Measurements from ENCODE around the gene VSIG10L. TPM values are rescaled to one million over a fixed set of nuclear protein-coding genes. Genes with fewer than 3 reads are reported as not detected.

VSIG10L gene
- total RNA-seq, 2 donors from 2014 or later: 1.1 to 2.1 TPM

DNA sequence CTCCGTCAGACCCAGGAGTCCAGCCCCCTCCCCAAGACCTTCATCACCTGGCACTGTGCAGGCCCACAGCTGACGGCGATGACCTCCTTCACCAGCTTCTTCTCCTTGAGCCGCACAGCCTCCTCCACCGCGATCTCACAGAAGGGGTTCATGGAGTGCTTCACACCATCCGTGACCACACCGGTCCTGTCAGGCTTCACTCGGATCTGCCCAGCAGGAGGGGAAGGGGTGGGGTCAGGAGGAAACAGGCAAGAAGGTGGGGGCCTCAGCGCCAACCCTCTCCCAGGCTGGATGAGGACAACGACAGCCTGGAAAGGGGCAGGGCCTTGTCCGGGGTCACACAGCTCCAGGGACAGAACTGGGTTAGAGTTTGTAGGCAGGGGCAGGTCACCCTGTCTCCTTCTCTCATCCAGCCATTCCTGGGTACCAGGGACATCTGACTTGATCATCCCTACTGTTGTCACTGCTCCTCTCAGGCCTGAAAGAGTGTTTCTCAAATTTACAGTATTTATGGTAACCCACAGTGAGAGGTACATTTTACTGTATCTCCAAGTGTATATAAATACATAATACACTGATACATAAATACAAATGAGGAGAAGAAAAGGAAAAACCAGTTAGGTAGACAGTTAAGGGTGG, 12.3 kb upstream of the VSIG10L start:
- no peaks in the 10 kb centered on the region for H3K4me1 ChIP-seq
- no peak overlapping the region for H3K27ac ChIP-seq
- no peak overlapping the region for H3K9ac ChIP-seq (ENCODE audit: low read depth in 2 of 2, low read length in 2 of 2)
- intact Hi-C loops (cut with DNase I): no loop called here
- peaks cover 4% of the 10 kb centered on the region for H3K36me3 ChIP-seq
- no peaks in the 10 kb centered on the region for H3K9me3 ChIP-seq
- no peaks in the 10 kb centered on the region for H3K27me3 ChIP-seq
- no peak for DNase-seq
- H3K4me3 ChIP-seq: no peak overlapping the region
- TF ChIP-seq, protein P1, sequence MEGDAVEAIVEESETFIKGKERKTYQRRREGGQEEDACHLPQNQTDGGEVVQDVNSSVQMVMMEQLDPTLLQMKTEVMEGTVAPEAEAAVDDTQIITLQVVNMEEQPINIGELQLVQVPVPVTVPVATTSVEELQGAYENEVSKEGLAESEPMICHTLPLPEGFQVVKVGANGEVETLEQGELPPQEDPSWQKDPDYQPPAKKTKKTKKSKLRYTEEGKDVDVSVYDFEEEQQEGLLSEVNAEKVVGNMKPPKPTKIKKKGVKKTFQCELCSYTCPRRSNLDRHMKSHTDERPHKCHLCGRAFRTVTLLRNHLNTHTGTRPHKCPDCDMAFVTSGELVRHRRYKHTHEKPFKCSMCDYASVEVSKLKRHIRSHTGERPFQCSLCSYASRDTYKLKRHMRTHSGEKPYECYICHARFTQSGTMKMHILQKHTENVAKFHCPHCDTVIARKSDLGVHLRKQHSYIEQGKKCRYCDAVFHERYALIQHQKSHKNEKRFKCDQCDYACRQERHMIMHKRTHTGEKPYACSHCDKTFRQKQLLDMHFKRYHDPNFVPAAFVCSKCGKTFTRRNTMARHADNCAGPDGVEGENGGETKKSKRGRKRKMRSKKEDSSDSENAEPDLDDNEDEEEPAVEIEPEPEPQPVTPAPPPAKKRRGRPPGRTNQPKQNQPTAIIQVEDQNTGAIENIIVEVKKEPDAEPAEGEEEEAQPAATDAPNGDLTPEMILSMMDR (IDR thresholded peaks at IDR 0.05): no peak

DNA sequence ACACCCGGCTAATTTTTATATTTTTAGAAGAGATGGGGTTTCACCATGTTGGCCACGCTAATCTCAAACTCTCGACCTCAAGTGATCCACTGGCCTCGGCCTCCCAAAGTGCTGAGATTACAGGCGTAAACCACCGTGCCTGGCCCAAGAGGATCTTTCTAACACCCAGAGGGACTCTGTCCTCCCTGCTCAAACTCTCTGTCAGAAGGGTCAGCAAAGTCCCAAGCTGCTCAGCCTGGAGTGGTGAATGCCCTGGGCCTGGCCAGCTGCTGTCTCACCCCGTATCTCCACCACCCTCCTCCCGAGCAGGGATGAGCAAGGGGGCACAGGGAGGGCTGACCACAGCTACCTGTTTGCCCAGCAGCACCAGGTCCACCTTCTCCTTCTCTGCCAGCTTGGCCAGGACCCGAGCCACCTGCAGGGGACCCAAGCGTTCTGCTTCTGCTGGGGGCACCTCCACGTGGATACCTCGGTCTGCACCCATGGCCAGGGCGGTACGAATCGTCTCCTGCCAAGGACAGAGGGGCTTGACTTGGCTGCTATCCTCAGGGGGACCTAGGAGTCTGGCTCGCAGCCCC, 10.9 kb upstream of the VSIG10L start:
- intact Hi-C loops (cut with DNase I): no loop called here
- TF ChIP-seq, protein P1 (IDR thresholded peaks at IDR 0.05): no peak
- H3K4me3 ChIP-seq: no peak overlapping the region
- H3K9ac ChIP-seq (ENCODE audit: low read depth in 2 of 2, low read length in 2 of 2): no peak overlapping the region
- peaks cover 4% of the 10 kb centered on the region for H3K36me3 ChIP-seq
- no peaks in the 10 kb centered on the region for H3K4me1 ChIP-seq
- no peaks in the 10 kb centered on the region for H3K27me3 ChIP-seq
- DNase-seq: no peak
- no peaks in the 10 kb centered on the region for H3K9me3 ChIP-seq
- H3K27ac ChIP-seq: no peak overlapping the region

GRCh38 chr19:51351266-51351990, 9.5 kb upstream of the VSIG10L start:
- intact Hi-C loops (cut with DNase I): no loop called here
- H3K4me3 ChIP-seq: no peak overlapping the region
- no peaks in the 10 kb centered on the region for H3K9me3 ChIP-seq
- TF ChIP-seq, protein P1 (IDR thresholded peaks at IDR 0.05): no peak
- H3K9ac ChIP-seq (ENCODE audit: low read depth in 2 of 2, low read length in 2 of 2): no peak overlapping the region
- DNase-seq: no peak
- H3K4me1 ChIP-seq: no peaks in the 10 kb centered on the region
- H3K27ac ChIP-seq: no peak overlapping the region
- peaks cover 4% of the 10 kb centered on the region for H3K36me3 ChIP-seq
- H3K27me3 ChIP-seq: no peaks in the 10 kb centered on the region

DNA sequence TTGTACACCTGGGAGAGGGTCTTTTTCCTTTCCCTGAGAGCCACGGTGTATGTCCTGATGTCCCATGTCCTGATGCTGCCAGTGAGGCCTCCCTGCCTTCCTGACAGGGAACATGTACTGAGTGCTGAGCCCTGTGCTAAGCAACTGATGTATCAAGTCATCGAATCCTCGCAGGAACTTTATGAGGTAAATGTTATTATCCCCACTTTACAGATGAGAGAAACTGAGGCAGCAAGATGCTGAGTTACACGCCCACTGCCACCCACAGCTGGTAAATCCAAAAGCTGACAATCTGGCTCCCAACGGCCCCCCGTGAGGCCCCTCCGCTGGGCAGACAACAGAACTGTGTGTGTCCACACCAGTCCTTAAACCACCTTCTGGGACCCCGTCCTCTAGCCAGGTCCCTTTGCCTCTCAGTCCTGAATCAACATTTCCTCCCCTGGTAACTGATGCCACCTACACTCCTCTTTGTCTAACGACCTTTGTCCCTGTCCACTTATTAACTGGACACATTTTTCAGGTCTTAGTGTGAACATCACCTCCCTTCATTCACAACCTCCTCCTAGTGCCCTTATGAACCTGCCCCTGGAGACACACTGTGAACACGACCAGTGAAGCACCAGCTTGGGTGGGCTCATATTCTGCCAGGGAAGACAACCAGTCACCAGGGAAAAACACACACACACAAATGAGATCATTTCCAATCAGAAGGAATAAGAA, 5.4 kb upstream of the VSIG10L start:
- H3K36me3 ChIP-seq: peaks cover 4% of the 10 kb centered on the region

DNA sequence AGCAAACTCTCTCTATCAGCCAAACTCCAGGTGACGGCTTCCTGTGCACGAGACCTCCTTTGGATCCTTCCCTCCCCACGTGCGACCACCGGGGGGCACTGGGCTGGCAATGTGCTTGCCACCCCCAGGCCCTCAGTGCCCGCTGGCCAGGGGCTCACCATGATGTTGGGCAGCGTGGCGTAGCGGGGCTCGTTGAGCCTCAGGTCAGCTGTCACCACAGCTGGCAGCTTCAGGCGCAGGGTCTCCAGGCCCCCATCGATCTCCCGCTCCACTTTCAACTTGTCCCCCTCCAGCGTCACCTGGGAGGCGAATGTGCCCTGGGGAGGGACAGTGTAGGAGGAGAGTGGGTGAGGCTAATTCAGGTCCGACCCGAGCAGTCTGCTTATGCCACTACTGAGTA, 4.8 kb upstream of the VSIG10L start:
- TF ChIP-seq, protein P1 (IDR thresholded peaks at IDR 0.05): no peak
- Histone ChIP-seq H3K4me3 (no peak overlapping the region), H3K27ac (no peak overlapping the region), H3K4me1 (no peaks in the 10 kb centered on the region), H3K9ac (ENCODE audit: low read depth in 2 of 2, low read length in 2 of 2) (no peak overlapping the region), H3K36me3 (peaks cover 1% of the 10 kb centered on the region), H3K27me3 (no peaks in the 10 kb centered on the region), H3K9me3 (no peaks in the 10 kb centered on the region)
- intact Hi-C loops (cut with DNase I): no loop called here
- DNase-seq: no peak

More for the DNA sequence above, 5.4 kb upstream of the VSIG10L start:
- no peaks in the 10 kb centered on the region for H3K27me3 ChIP-seq
- intact Hi-C loops (cut with DNase I): no loop called here
- no peak for DNase-seq
- H3K9ac ChIP-seq (ENCODE audit: low read depth in 2 of 2, low read length in 2 of 2): no peak overlapping the region
- H3K4me1 ChIP-seq: no peaks in the 10 kb centered on the region
- TF ChIP-seq, protein P1 (IDR thresholded peaks at IDR 0.05): no peak
- no peaks in the 10 kb centered on the region for H3K9me3 ChIP-seq
- H3K27ac ChIP-seq: no peak overlapping the region
- no peak overlapping the region for H3K4me3 ChIP-seq

Data from colonic mucosa (tissue), 4 donors.